Activated CD8-positive, alpha-beta T cell treated with anti-CD3 and anti-CD28 coated beads for 36 hours (primary cell): ENCODE results near the gene PLAC9. TPM values are rescaled to one million over a fixed set of nuclear protein-coding genes. Genes with fewer than 3 reads are reported as not detected.

Experiments used
- ATAC-seq: fragments of 200-7000 bp; cut with Tn5 transposase; one replicate; pipeline ENCODE4 v1.10.0; 2021; ENCODE audit warnings: mild to moderate bottlenecking, moderate library complexity
- CTCF ChIA-PET: fragments of 350-600 bp; sonication (Branson Sonifier 250); formaldehyde crosslinking; loops from one replicate; lab custom pipeline; 2021; ENCODE audit warnings: antibody characterized with exemption; lab: Charles Lee
- POLR2A ChIA-PET: fragments of 350-600 bp; sonication (Branson Sonifier 250); formaldehyde crosslinking; loops from one replicate; lab custom pipeline; 2021; ENCODE audit warnings: antibody characterized with exemption; lab: Charles Lee
- DNase-seq: peaks from one replicate; pipeline ENCODE4 v3.0.0-alpha.2; 2020
- H3K27ac Mint-ChIP-seq: one replicate; pipeline ENCODE4 v1.8.0; 2021; ENCODE audit warnings: mild to moderate bottlenecking, mixed read lengths
- H3K27me3 Mint-ChIP-seq: one replicate; pipeline ENCODE4 v1.8.0; 2021; ENCODE audit warnings: mixed read lengths
- H3K36me3 Mint-ChIP-seq: one replicate; pipeline ENCODE4 v1.8.0; 2021; ENCODE audit warnings: low read depth, mixed read lengths
- H3K4me1 Mint-ChIP-seq: one replicate; pipeline ENCODE4 v1.8.0; 2021; ENCODE audit warnings: low read depth, mixed read lengths
- H3K4me3 Mint-ChIP-seq: one replicate; pipeline ENCODE4 v1.8.0; 2021; ENCODE audit warnings: mild to moderate bottlenecking, moderate library complexity, mixed read lengths
- H3K9me3 Mint-ChIP-seq: one replicate; pipeline ENCODE4 v1.8.0; 2021; ENCODE audit warnings: mixed read lengths
- CTCF ChIP-seq: fragments of 200-600 bp; IDR thresholded peaks from one replicate; pipeline ENCODE4 v1.8.0; 2022; ENCODE audit warnings: antibody characterized with exemption, mild to moderate bottlenecking
- intact Hi-C: fragments of 100-400 bp; cut with micrococcal nuclease; formaldehyde crosslinking; loops from one replicate; pipeline ENCODE4 v1.10.0; 2022
- total RNA-seq, 2 experiments: library from RNA; stranded (reverse); gene quantifications; one replicate each; pipeline ENCODE4 v1.2.3, GENCODE V29; 2021

Gene PLAC9
- total RNA-seq, 2 experiments from 2014 or later, result not detected

- DNase-seq, result no peak
- peak overlapping the region; percentile 38 for H3K27ac Mint-ChIP-seq
- ATAC-seq, result peak; percentile 46
- H3K36me3 Mint-ChIP-seq, result peaks cover 10% of the 10 kb centered on the region
- no peak for TF ChIP-seq CTCF
- no peak overlapping the region for H3K4me3 Mint-ChIP-seq
- CTCF ChIA-PET, result interaction anchor here (0.6 kb wide), 1 partner anchor 50 kb away, joined by 3 read pairs; no protein-coding TSS in a partner anchor
- intact Hi-C loops, result no loop called here
- H3K4me1 Mint-ChIP-seq, result peaks cover 23% of the 10 kb centered on the region
- POLR2A ChIA-PET, result no interaction called here
- no peaks in the 10 kb centered on the region for H3K9me3 Mint-ChIP-seq
- no peaks in the 10 kb centered on the region for H3K27me3 Mint-ChIP-seq
These were observed 40.4 kb downstream of the PLAC9 start for GRCh38 chr10:80172896-80173295.

- intact Hi-C loops, result no loop called here
- peaks cover 9% of the 10 kb centered on the region for H3K36me3 Mint-ChIP-seq
- H3K27me3 Mint-ChIP-seq, result no peaks in the 10 kb centered on the region
- DNase-seq (no peak), ATAC-seq (no peak)
- no peak for TF ChIP-seq CTCF
- H3K27ac Mint-ChIP-seq, result peak overlapping the region; percentile 38
- no peak overlapping the region for H3K4me3 Mint-ChIP-seq
- ChIA-PET POLR2A (interaction anchor here (1.0 kb wide), 1 partner anchor 15 kb away, joined by 5 read pairs; no protein-coding TSS in a partner anchor), CTCF (no interaction called here)
- peaks cover 28% of the 10 kb centered on the region for H3K4me1 Mint-ChIP-seq
- no peaks in the 10 kb centered on the region for H3K9me3 Mint-ChIP-seq
These were observed 40.9 kb downstream of the PLAC9 start for GRCh38 chr10:80173466-80173865.

GRCh38 chr10:80174641-80175395 is 42.3 kb downstream of the PLAC9 start:
- no peak for DNase-seq
- TF ChIP-seq CTCF, result no peak
- no peak overlapping the region for H3K27ac Mint-ChIP-seq
- no peak overlapping the region for H3K4me3 Mint-ChIP-seq
- no peaks in the 10 kb centered on the region for H3K9me3 Mint-ChIP-seq
- ChIA-PET POLR2A (interaction anchor here (0.9 to 2.4 kb wide), 6 partner anchors 13 to 29 kb away, joined by 3 to 6 read pairs (median 4); no protein-coding TSS in a partner anchor), CTCF (interaction anchor here (1.5 kb wide), 1 partner anchor 29 kb away, joined by 5 read pairs; no protein-coding TSS in a partner anchor)
- peaks cover 8% of the 10 kb centered on the region for H3K36me3 Mint-ChIP-seq
- intact Hi-C loops, result no loop called here
- H3K27me3 Mint-ChIP-seq, result no peaks in the 10 kb centered on the region
- ATAC-seq, result no peak
- H3K4me1 Mint-ChIP-seq, result peaks cover 38% of the 10 kb centered on the region

GRCh38 chr10:80176526-80176925 is 44.0 kb downstream of the PLAC9 start:
- no peak for TF ChIP-seq CTCF
- H3K27ac Mint-ChIP-seq, result no peak overlapping the region
- intact Hi-C loops, result no loop called here
- H3K4me1 Mint-ChIP-seq, result peaks cover 47% of the 10 kb centered on the region
- no peaks in the 10 kb centered on the region for H3K27me3 Mint-ChIP-seq
- POLR2A ChIA-PET, result interaction anchor here (0.9 to 2.4 kb wide), 5 partner anchors 8 to 32 kb away, joined by 3 to 6 read pairs (median 4); no protein-coding TSS in a partner anchor
- CTCF ChIA-PET, result interaction anchor here (0.9 to 1.5 kb wide), 8 partner anchors 9 to 46 kb away, joined by 3 to 6 read pairs (median 5); no protein-coding TSS in a partner anchor
- no peak overlapping the region for H3K4me3 Mint-ChIP-seq
- ATAC-seq (no peak), DNase-seq (no peak)
- no peaks in the 10 kb centered on the region for H3K9me3 Mint-ChIP-seq
- H3K36me3 Mint-ChIP-seq, result peaks cover 10% of the 10 kb centered on the region
